HCT116 (cell line): ENCODE measurements around the gene HMCN1. TPM values are rescaled to one million over a fixed set of nuclear protein-coding genes. Genes with fewer than 3 reads are reported as not detected.
A peak's percentile ranks its signal among the peaks of the same experiment; 100 is the strongest.

Experiments
- ATAC-seq: fragments of 200-7000 bp; cut with Tn5 transposase; 2 replicates; pipeline ENCODE4 v1.9.1; 2020; ENCODE audit warnings: mild to moderate bottlenecking, moderate library complexity
- BruUV-seq: library from RNA; stranded (reverse); fragments of 400-500 nt; replicated peaks from 2 replicates; lab custom pipeline; 2021; lab: Mats Ljungman, UMichigan
- CTCF ChIA-PET: fragments of 300-600 bp; sonication (Branson Sonifier 250); formaldehyde crosslinking; loops from one replicate; lab custom pipeline; 2021; ENCODE audit warnings: antibody characterized with exemption; lab: Charles Lee
- POLR2A ChIA-PET: fragments of 300-600, 350-600 bp; sonication (Branson Sonifier 250); formaldehyde crosslinking; loops from one replicate; lab custom pipeline; 2021; ENCODE audit warnings: antibody characterized with exemption; lab: Charles Lee
- RAD21 ChIA-PET, 2 experiments: fragments of 300-600 bp; sonication (Branson Sonifier 250); formaldehyde crosslinking; loops; one replicate each; lab custom pipeline; 2023; ENCODE audit warnings: low total read pairs in 2 of 2; ENCODE audit not compliant: uncharacterized antibody in 2 of 2, unreplicated experiment in 2 of 2, low non-redundant PET in 1 of 2; lab: Charles Lee
- DNase-seq: peaks from one replicate; pipeline ENCODE4 v3.0.0-alpha.2; 2010; ENCODE audit warnings: low read depth, low spot score
- H2AFZ ChIP-seq: fragments of 200-600 bp; shearing (Covaris generic), sonication (generic); 2 replicates; pipeline ENCODE4 v1.6.1; 2017; ENCODE audit warnings: low read depth, mixed run types, mixed read lengths, antibody characterized with exemption, low read length; ENCODE audit not compliant: poor library complexity, severe bottlenecking
- H3K27ac ChIP-seq: 2 replicates; pipeline ENCODE4 v1.5.1; 2012; ENCODE audit warnings: low read depth, low read length
- H3K27me3 ChIP-seq: fragments of 200-600 bp; sonication (generic); 2 replicates; pipeline ENCODE4 v1.6.1; 2016; ENCODE audit warnings: mixed run types, low read length, mixed read lengths; ENCODE audit not compliant: insufficient read depth
- H3K36me3 ChIP-seq, 2 experiments: fragments of 200-500 bp in 1 of 2; fragments of 200-600 bp in 1 of 2; sonication (Bioruptor generic) in 1 of 2; sonication (generic) in 1 of 2; 2 replicates each; pipeline versions ENCODE4 v1.5.1 to v1.6.1; 2014 to 2016; ENCODE audit warnings: low read length in 2 of 2, inconsistent platforms in 1 of 2, mixed read lengths in 1 of 2, mixed run types in 1 of 2; ENCODE audit not compliant: insufficient read depth in 2 of 2, control insufficient read depth in 1 of 2
- H3K4me1 ChIP-seq, 2 experiments: fragments of 200-600 bp in 1 of 2; sonication (generic) in 1 of 2; 2 replicates each; pipeline versions ENCODE4 v1.5.1 to v1.6.1; 2012 to 2017; ENCODE audit warnings: low read length in 2 of 2, inconsistent platforms in 1 of 2, mild to moderate bottlenecking in 1 of 2, mixed read lengths in 1 of 2, mixed run types in 1 of 2, moderate library complexity in 1 of 2; ENCODE audit not compliant: insufficient read depth in 2 of 2, control insufficient read depth in 1 of 2
- H3K4me2 ChIP-seq: fragments of 200-600 bp; sonication (generic); 2 replicates; pipeline ENCODE4 v1.6.1; 2017; ENCODE audit warnings: mixed run types, low read length, mixed read lengths
- H3K4me3 ChIP-seq, 2 experiments: fragments of 200-600 bp in 1 of 2; sonication (generic) in 1 of 2; replicated peaks in 1 of 2; 2 replicates each; pipeline ENCODE4 v1.5.1; 2011 to 2016; ENCODE audit warnings: low read length in 2 of 2, control low read depth in 1 of 2, low read depth in 1 of 2, mild to moderate bottlenecking in 1 of 2, mixed read lengths in 1 of 2, mixed run types in 1 of 2
- H3K79me2 ChIP-seq: fragments of 200-600 bp; sonication (generic); 2 replicates; pipeline ENCODE4 v1.6.1; 2017; ENCODE audit warnings: mild to moderate bottlenecking, mixed run types, low read length, moderate library complexity, mixed read lengths; ENCODE audit not compliant: insufficient read depth
- H3K9ac ChIP-seq: fragments of 200-600 bp; sonication (generic); 2 replicates; pipeline ENCODE4 v1.6.1; 2016; ENCODE audit warnings: low read length, mixed read lengths
- H3K9me2 ChIP-seq: fragments of 200-600 bp; sonication (generic), shearing (Covaris generic); 2 replicates; pipeline ENCODE4 v1.6.1; 2017; ENCODE audit warnings: mixed run types, mild to moderate bottlenecking, moderate library complexity; ENCODE audit not compliant: insufficient read depth
- H3K9me3 ChIP-seq, 2 experiments: fragments of 200-500 bp in 1 of 2; fragments of 200-600 bp in 1 of 2; sonication (Bioruptor generic) in 1 of 2; sonication (generic) in 1 of 2; 2 replicates each; pipeline ENCODE4 v1.6.1; 2014 to 2017; ENCODE audit warnings: low read length in 2 of 2, mixed read lengths in 2 of 2, inconsistent platforms in 1 of 2, low read depth in 1 of 2, mild to moderate bottlenecking in 1 of 2, mixed run types in 1 of 2, moderate library complexity in 1 of 2; ENCODE audit not compliant: control insufficient read depth in 1 of 2, insufficient read depth in 1 of 2
- H4K20me1 ChIP-seq: fragments of 200-600 bp; sonication (generic), shearing (Covaris generic); 2 replicates; pipeline ENCODE4 v1.6.1; 2017; ENCODE audit warnings: mixed run types, mild to moderate bottlenecking, moderate library complexity; ENCODE audit not compliant: insufficient read depth
- CBX3 ChIP-seq: IDR thresholded peaks from 2 replicates; pipeline ENCODE4 v1.6.1; 2012; ENCODE audit warnings: low read depth
- ELF1 ChIP-seq: IDR thresholded peaks from 2 replicates; pipeline ENCODE4 v1.6.1; 2012; ENCODE audit warnings: low read depth, borderline replicate concordance
- EZH2 ChIP-seq: fragments of 200-600 bp; sonication (generic); IDR thresholded peaks from 2 replicates; pipeline ENCODE4 v1.6.1; 2017; ENCODE audit warnings: antibody characterized with exemption, mixed run types
- EZH2phosphoT487 ChIP-seq: fragments of 200-600 bp; IDR thresholded peaks from 2 replicates; pipeline ENCODE4 v1.6.1; 2018; ENCODE audit warnings: antibody characterized with exemption, borderline replicate concordance
- FOSL1 ChIP-seq: IDR thresholded peaks from 2 replicates; pipeline ENCODE4 v1.6.1; 2012; ENCODE audit warnings: low read depth
- JUND ChIP-seq: IDR thresholded peaks from 2 replicates; pipeline ENCODE4 v1.6.1; 2012
- POLR2A ChIP-seq: IDR thresholded peaks from 2 replicates; pipeline ENCODE4 v1.7.0; 2011; ENCODE audit warnings: borderline replicate concordance; ENCODE audit not compliant: insufficient read depth, insufficient read length; ENCODE audit errors: extremely low read depth
- POLR2AphosphoS5 ChIP-seq: IDR thresholded peaks from 2 replicates; pipeline ENCODE4 v1.6.1; 2011; ENCODE audit warnings: mild to moderate bottlenecking, low read depth, low read length, moderate library complexity
- SP1 ChIP-seq: IDR thresholded peaks from 2 replicates; pipeline ENCODE4 v1.6.1; 2012; ENCODE audit warnings: low read depth
- SRF ChIP-seq: IDR thresholded peaks from 2 replicates; pipeline ENCODE4 v1.6.1; 2012; ENCODE audit warnings: low read depth
- TCF7L2 ChIP-seq: IDR thresholded peaks from 2 replicates; pipeline ENCODE4 v1.7.0; 2011; ENCODE audit warnings: borderline replicate concordance, inconsistent platforms; ENCODE audit not compliant: insufficient read depth, insufficient read length; ENCODE audit errors: extremely low read depth
- ZNF274 ChIP-seq: fragments of 200-500 bp; sonication (Bioruptor generic); IDR thresholded peaks from 2 replicates; pipeline ENCODE4 v1.6.1; 2014; ENCODE audit warnings: mild to moderate bottlenecking, low read depth, low read length, inconsistent platforms
- intact Hi-C: fragments of 100-400 bp; cut with micrococcal nuclease; formaldehyde crosslinking; loops from 2 replicates; pipeline ENCODE4 v1.10.0; 2022
- total RNA-seq: library from RNA; stranded (reverse); gene quantifications from one replicate; pipeline ENCODE4 v1.2.1, GENCODE V29; 2021; ENCODE audit not compliant: unreplicated experiment
- TF ChIP-seq, protein P1 (sequence below): IDR thresholded peaks from 2 replicates; pipeline ENCODE4 v1.6.1; 2012
- TF ChIP-seq, protein P2 (sequence below): IDR thresholded peaks from 2 replicates; pipeline ENCODE4 v1.6.1; 2012; ENCODE audit warnings: low read depth
- TF ChIP-seq, protein P3 (sequence below): IDR thresholded peaks from 2 replicates; pipeline ENCODE4 v1.6.1; 2011; ENCODE audit warnings: mild to moderate bottlenecking, low read length, moderate library complexity; ENCODE audit not compliant: insufficient replicate concordance; ENCODE audit errors: extremely low read depth
- TF ChIP-seq, protein P4 (sequence below): IDR thresholded peaks from 2 replicates; pipeline ENCODE4 v1.6.1; 2012

Gene HMCN1
- total RNA-seq, 1 experiment from 2014 or later = 0.59 TPM

DNA sequence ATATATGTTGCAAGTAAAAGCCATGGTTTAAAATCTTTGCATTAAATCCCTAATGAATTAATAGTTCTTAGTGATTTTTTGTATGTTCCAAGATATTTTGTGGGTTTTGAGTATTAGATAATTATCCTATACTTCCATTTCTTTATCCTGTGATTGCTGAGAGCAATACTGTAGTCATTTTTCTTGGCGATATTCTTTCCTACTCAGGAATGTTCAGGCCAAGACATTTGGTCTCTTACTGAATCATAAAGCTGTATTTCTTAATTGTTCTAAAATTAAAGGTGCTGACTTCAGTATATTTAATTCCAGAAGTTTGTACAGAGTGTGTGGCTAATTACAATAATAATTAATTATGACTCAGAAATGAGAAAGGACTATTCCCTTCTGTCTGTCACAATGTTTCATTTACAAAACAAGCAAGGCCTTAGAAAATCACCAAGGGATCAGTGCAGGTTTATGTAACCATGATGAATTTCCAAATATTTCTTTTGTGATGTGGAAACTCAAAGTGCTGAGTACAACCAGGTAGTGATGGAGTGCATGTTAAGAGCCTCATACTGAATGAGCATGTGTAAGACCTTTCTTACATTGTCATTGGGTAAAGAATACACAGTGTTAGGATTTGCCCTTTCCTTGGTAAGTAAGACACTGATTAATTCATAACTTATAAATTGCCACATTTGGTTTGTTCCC is 161.2 kb downstream of the HMCN1 start:
- RAD21 ChIA-PET = no interaction called here
- intact Hi-C loops = no loop called here
- no peaks in the 10 kb centered on the region for H4K20me1 ChIP-seq
- no TSS peak for BruUV-seq
- peak overlapping the region; percentile 14 for H2AFZ ChIP-seq
- DNase-seq (no peak), ATAC-seq (no peak)
- no peaks in the 10 kb centered on the region for H3K36me3 ChIP-seq
- no peaks in the 10 kb centered on the region for H3K9me2 ChIP-seq
- no peak overlapping the region for H3K4me3 ChIP-seq
- H3K27me3 ChIP-seq = no peaks in the 10 kb centered on the region
- no peak overlapping the region for H3K27ac ChIP-seq
- H3K9ac ChIP-seq = no peak overlapping the region
- POLR2A ChIA-PET = no interaction called here
- CTCF ChIA-PET = no interaction called here
- no peak for TF ChIP-seq POLR2A
- TF ChIP-seq, protein P1, sequence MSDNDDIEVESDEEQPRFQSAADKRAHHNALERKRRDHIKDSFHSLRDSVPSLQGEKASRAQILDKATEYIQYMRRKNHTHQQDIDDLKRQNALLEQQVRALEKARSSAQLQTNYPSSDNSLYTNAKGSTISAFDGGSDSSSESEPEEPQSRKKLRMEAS = no peak
- TF ChIP-seq JUND = no peak
- no peak for TF ChIP-seq SRF
- TF ChIP-seq, protein P2, sequence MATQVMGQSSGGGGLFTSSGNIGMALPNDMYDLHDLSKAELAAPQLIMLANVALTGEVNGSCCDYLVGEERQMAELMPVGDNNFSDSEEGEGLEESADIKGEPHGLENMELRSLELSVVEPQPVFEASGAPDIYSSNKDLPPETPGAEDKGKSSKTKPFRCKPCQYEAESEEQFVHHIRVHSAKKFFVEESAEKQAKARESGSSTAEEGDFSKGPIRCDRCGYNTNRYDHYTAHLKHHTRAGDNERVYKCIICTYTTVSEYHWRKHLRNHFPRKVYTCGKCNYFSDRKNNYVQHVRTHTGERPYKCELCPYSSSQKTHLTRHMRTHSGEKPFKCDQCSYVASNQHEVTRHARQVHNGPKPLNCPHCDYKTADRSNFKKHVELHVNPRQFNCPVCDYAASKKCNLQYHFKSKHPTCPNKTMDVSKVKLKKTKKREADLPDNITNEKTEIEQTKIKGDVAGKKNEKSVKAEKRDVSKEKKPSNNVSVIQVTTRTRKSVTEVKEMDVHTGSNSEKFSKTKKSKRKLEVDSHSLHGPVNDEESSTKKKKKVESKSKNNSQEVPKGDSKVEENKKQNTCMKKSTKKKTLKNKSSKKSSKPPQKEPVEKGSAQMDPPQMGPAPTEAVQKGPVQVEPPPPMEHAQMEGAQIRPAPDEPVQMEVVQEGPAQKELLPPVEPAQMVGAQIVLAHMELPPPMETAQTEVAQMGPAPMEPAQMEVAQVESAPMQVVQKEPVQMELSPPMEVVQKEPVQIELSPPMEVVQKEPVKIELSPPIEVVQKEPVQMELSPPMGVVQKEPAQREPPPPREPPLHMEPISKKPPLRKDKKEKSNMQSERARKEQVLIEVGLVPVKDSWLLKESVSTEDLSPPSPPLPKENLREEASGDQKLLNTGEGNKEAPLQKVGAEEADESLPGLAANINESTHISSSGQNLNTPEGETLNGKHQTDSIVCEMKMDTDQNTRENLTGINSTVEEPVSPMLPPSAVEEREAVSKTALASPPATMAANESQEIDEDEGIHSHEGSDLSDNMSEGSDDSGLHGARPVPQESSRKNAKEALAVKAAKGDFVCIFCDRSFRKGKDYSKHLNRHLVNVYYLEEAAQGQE = no peak
- TF ChIP-seq ELF1 = no peak
- no peak for TF ChIP-seq FOSL1
- TF ChIP-seq CBX3 = no peak
- no peak for TF ChIP-seq POLR2AphosphoS5
- TF ChIP-seq, protein P3, sequence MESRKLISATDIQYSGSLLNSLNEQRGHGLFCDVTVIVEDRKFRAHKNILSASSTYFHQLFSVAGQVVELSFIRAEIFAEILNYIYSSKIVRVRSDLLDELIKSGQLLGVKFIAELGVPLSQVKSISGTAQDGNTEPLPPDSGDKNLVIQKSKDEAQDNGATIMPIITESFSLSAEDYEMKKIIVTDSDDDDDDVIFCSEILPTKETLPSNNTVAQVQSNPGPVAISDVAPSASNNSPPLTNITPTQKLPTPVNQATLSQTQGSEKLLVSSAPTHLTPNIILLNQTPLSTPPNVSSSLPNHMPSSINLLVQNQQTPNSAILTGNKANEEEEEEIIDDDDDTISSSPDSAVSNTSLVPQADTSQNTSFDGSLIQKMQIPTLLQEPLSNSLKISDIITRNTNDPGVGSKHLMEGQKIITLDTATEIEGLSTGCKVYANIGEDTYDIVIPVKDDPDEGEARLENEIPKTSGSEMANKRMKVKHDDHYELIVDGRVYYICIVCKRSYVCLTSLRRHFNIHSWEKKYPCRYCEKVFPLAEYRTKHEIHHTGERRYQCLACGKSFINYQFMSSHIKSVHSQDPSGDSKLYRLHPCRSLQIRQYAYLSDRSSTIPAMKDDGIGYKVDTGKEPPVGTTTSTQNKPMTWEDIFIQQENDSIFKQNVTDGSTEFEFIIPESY = no peak
- no peak for TF ChIP-seq EZH2phosphoT487
- TF ChIP-seq SP1 = no peak
- TF ChIP-seq ZNF274 = no peak
- TF ChIP-seq TCF7L2 = no peak
- TF ChIP-seq, protein P4, sequence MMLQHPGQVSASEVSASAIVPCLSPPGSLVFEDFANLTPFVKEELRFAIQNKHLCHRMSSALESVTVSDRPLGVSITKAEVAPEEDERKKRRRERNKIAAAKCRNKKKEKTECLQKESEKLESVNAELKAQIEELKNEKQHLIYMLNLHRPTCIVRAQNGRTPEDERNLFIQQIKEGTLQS = no peak
- no peak for TF ChIP-seq EZH2
- H3K4me2 ChIP-seq = no peak overlapping the region
- no peaks in the 10 kb centered on the region for H3K4me1 ChIP-seq
- H3K9me3 ChIP-seq = no peaks in the 10 kb centered on the region
- H3K79me2 ChIP-seq = no peaks in the 10 kb centered on the region
